GM06990 (cell line): Measurements from ENCODE around the gene GAL3ST1.

ENCODE experiments used
- DNase-seq: peaks from one replicate; pipeline ENCODE4 v3.0.0-alpha.2; 2011; ENCODE audit not compliant: insufficient read length; ENCODE audit errors: extremely low read depth
- H3K27me3 ChIP-seq: replicated peaks from 2 replicates; pipeline ENCODE4 v1.6.0; 2011; ENCODE audit warnings: low read length; ENCODE audit not compliant: control insufficient read depth, insufficient read depth
- H3K36me3 ChIP-seq: 2 replicates; pipeline ENCODE4 v1.5.1; 2011; ENCODE audit warnings: low read length; ENCODE audit not compliant: control insufficient read depth, insufficient read depth
- H3K4me3 ChIP-seq: replicated peaks from 2 replicates; pipeline ENCODE4 v1.5.1; 2011; ENCODE audit warnings: low read depth, mild to moderate bottlenecking, control low read depth, low read length
- TF ChIP-seq, protein P1 (sequence below): IDR thresholded peaks from 2 replicates; pipeline ENCODE4 v1.5.1; 2011; ENCODE audit warnings: low read length, control low read depth, mild to moderate bottlenecking, inconsistent platforms; ENCODE audit not compliant: insufficient read depth, poor library complexity, severe bottlenecking

GAL3ST1 gene

DNA sequence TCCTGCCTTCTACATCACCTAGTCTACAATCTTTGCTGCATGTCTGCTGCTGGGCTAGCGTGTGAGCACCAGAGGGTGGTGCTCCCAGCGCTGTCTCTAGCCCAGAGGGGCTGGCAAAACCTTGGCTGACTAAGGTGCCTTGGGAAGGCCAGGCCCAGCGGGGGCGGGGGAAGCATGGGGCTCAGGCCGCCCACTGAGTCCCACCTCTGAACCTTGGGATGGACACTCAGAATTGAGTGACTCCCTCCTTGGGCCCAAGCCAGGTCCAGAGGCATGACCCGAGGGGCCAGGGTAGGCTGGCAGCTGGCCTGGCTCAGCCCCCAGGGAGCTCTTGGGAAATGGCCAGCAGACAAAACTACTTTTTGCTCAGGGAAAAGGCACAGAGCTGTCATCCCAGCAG lies 7.6 kb upstream of the GAL3ST1 start:
- no peak overlapping the region for H3K4me3 ChIP-seq
- peaks cover 73% of the 10 kb centered on the region for H3K36me3 ChIP-seq
- no peak for DNase-seq
- TF ChIP-seq, protein P1, sequence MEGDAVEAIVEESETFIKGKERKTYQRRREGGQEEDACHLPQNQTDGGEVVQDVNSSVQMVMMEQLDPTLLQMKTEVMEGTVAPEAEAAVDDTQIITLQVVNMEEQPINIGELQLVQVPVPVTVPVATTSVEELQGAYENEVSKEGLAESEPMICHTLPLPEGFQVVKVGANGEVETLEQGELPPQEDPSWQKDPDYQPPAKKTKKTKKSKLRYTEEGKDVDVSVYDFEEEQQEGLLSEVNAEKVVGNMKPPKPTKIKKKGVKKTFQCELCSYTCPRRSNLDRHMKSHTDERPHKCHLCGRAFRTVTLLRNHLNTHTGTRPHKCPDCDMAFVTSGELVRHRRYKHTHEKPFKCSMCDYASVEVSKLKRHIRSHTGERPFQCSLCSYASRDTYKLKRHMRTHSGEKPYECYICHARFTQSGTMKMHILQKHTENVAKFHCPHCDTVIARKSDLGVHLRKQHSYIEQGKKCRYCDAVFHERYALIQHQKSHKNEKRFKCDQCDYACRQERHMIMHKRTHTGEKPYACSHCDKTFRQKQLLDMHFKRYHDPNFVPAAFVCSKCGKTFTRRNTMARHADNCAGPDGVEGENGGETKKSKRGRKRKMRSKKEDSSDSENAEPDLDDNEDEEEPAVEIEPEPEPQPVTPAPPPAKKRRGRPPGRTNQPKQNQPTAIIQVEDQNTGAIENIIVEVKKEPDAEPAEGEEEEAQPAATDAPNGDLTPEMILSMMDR, result no peak
- no peaks in the 10 kb centered on the region for H3K27me3 ChIP-seq

DNA sequence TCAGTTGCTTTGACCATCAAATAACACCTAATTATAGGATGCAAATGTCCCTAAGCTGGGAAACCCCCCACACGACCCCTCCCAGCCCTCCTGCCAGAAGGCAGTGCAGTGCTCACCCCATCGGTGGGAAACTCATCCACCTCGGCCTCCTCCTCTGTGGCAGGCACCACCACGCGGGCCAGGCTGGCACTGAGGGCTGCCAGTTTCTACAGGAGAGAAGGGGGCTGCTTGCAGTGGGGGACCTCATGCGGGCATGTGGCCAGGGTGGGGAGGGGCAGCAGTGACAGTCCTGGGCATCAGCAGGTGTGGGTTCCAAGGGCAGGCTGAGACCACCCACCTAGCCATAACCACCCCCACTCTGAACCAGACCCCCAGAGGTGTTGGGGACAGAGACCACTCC lies 6.4 kb upstream of the GAL3ST1 start:
- peaks cover 71% of the 10 kb centered on the region for H3K36me3 ChIP-seq
- no peaks in the 10 kb centered on the region for H3K27me3 ChIP-seq
- no peak for DNase-seq
- H3K4me3 ChIP-seq, result no peak overlapping the region
- TF ChIP-seq, protein P1, result no peak

DNA sequence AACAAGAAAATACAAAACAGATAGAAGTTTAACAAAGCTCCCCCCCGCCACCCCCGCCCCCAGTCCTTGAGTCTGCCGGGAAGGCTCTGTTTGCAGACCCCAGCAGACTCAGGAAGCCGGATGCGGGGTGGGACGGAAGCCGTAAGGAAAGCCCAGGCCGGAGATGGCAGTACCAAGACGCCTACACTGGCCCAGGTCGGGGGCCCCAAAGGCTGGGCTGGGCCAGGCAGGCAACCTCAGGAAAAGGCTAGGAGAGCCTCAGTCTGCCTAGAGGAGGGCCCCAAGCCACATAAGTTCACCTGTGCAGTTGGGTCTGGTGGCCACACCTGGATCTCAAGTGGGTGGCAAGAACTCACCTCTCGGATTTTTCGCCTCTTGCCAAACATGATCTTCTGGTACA lies 4.0 kb upstream of the GAL3ST1 start:
- TF ChIP-seq, protein P1, result no peak
- Histone ChIP-seq H3K36me3 (peaks cover 56% of the 10 kb centered on the region), H3K4me3 (no peak overlapping the region), H3K27me3 (no peaks in the 10 kb centered on the region)
- DNase-seq, result no peak

DNA sequence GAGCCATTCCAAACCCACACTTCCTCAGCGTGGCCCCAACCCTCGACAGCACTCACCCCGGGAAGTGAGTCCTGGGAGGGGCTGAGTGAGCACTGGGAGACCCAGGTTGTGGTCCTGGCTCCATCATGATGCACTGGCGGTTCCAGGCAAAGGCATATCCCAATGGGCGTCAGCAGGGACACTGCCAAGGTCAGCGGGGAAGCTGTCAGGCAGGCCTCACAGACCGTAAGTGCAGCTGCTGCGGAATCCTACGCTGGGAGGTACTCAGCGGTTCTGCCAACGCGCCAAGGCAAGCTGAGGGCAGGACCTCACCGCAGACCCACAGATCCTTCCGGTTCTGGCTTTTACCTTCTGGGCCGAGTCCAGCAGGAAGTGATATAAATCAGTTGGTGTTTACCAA lies 1.4 kb upstream of the GAL3ST1 start:
- no peaks in the 10 kb centered on the region for H3K27me3 ChIP-seq
- TF ChIP-seq, protein P1, result no peak
- peaks cover 37% of the 10 kb centered on the region for H3K36me3 ChIP-seq
- no peak for DNase-seq
- H3K4me3 ChIP-seq, result no peak overlapping the region

DNA sequence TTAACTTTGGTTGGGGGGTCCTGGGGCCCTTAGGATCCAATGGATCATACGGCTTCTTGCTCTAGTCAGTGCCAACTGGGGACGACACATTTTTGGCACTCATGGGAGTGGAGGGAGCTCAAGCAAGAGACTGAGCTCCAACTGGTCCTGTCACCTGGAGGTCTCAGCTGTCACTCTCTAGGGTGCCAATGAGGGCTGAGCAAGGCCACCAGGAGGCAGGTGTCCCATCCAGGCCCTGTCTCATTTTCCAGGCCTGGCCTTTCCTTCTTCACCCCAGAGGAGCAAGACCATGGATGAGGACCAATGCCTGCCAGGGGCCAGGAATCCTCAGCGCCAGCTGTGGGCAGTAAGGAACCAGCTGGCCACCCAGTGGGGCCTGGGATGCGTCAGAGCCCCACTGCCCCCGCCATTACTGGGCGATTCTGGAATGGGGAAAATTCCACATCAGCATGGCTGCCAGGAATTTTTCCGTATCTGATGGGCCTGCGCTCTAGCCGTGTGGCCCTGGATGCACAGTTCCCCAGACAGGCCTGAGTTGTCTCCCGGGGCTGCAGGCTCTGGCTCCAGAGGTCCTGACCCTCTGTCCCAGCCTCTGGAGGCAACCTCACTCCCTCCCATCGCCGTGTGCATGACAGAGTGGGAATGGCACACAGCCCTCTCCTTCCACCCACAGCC lies 669 bp upstream of the GAL3ST1 start:
- no peak for DNase-seq
- TF ChIP-seq, protein P1, result no peak
- H3K36me3 ChIP-seq, result peaks cover 31% of the 10 kb centered on the region
- no peak overlapping the region for H3K4me3 ChIP-seq
- no peaks in the 10 kb centered on the region for H3K27me3 ChIP-seq
